Smooth muscle cell (in vitro differentiated cells): ENCODE measurements around the gene PTOV1. TPM values are rescaled to one million over a fixed set of nuclear protein-coding genes. Genes with fewer than 3 reads are reported as not detected.

Experiments
- DNase-seq: peaks from one replicate; lab custom pipeline; 2025; ENCODE audit not compliant: unreplicated experiment; lab: John Stamatoyannopoulos, UW
- H2AFZ ChIP-seq: fragments of 200-600 bp; sonication (generic); 2 replicates; pipeline ENCODE4 v1.6.0; 2016; ENCODE audit warnings: antibody characterized with exemption, low read depth, mild to moderate bottlenecking
- H3F3A ChIP-seq: fragments of 200-600 bp; sonication (generic); 2 replicates; pipeline ENCODE4 v1.6.0; 2017; ENCODE audit warnings: antibody characterized with exemption, low read depth
- H3K27ac ChIP-seq: fragments of 200-600 bp; sonication (generic); 2 replicates; pipeline ENCODE4 v1.5.1; 2016; ENCODE audit warnings: low read depth, mild to moderate bottlenecking
- H3K27me3 ChIP-seq: fragments of 200-600 bp; sonication (generic); 2 replicates; pipeline ENCODE4 v1.6.1; 2016; ENCODE audit warnings: low read depth, mild to moderate bottlenecking
- H3K36me3 ChIP-seq: fragments of 200-600 bp; sonication (generic); 2 replicates; pipeline ENCODE4 v1.5.1; 2016; ENCODE audit warnings: low read depth
- H3K4me1 ChIP-seq: fragments of 200-600 bp; sonication (generic); 2 replicates; pipeline ENCODE4 v1.5.1; 2016; ENCODE audit warnings: low read depth
- H3K4me2 ChIP-seq: fragments of 200-600 bp; sonication (generic); 2 replicates; pipeline ENCODE4 v1.6.0; 2016; ENCODE audit warnings: mild to moderate bottlenecking
- H3K4me3 ChIP-seq: fragments of 200-600 bp; sonication (generic); 2 replicates; pipeline ENCODE4 v1.5.1; 2016; ENCODE audit warnings: mild to moderate bottlenecking
- H3K79me2 ChIP-seq: fragments of 200-600 bp; sonication (generic); 2 replicates; pipeline ENCODE4 v1.6.0; 2016; ENCODE audit warnings: low read depth, mild to moderate bottlenecking
- H3K9ac ChIP-seq: fragments of 200-600 bp; sonication (generic); 2 replicates; pipeline ENCODE4 v1.6.0; 2016; ENCODE audit warnings: low read depth
- H3K9me3 ChIP-seq: fragments of 200-600 bp; sonication (generic); replicated peaks from 2 replicates; pipeline ENCODE4 v1.5.1; 2016; ENCODE audit warnings: low read depth
- H4K20me1 ChIP-seq: fragments of 200-600 bp; sonication (generic); 2 replicates; pipeline ENCODE4 v1.6.0; 2016; ENCODE audit warnings: low read depth
- CTCF ChIP-seq: fragments of 200-600 bp; sonication (generic); IDR thresholded peaks from 2 replicates; pipeline ENCODE4 v1.5.1; 2017; ENCODE audit warnings: borderline replicate concordance, mild to moderate bottlenecking, antibody characterized with exemption; ENCODE audit not compliant: insufficient read depth, poor library complexity, severe bottlenecking
- WGBS: methylation state at CpG from one replicate; pipeline ENCODE4 v1.1.7; 2016; ENCODE audit warnings: low lambda C conversion rate; 5-methylcytosine and 5-hydroxymethylcytosine counted together
- polyA plus RNA-seq: library from polyadenylated mRNA; unstranded; fragments of >200 nt; fragmentation: Nextera tagmentation; extraction: Ambion mirVana; gene quantifications from 2 replicates; pipeline ENCODE4 v1.2.1, GENCODE V29; 2016
- total RNA-seq: library from RNA; depleted of rRNA; stranded (reverse); fragments of >200 nt; gene quantifications from 2 replicates; pipeline ENCODE4 v1.2.3, GENCODE V29; 2014

The PTOV1 gene
- total and polyA plus RNA-seq, 2 experiments from 2014 or later: 81.0 to 256 TPM

- Histone ChIP-seq H3K4me2 (no peak overlapping the region), H3F3A (peaks cover 36% of the 10 kb centered on the region), H3K79me2 (peaks cover 39% of the 10 kb centered on the region), H3K4me3 (no peak overlapping the region), H4K20me1 (peaks cover 82% of the 10 kb centered on the region), H3K9me3 (no peaks in the 10 kb centered on the region), H3K27ac (no peak overlapping the region), H3K27me3 (no peaks in the 10 kb centered on the region), H3K36me3 (no peaks in the 10 kb centered on the region), H3K4me1 (peaks cover 13% of the 10 kb centered on the region), H2AFZ (no peak overlapping the region), H3K9ac (no peak overlapping the region)
- TF ChIP-seq CTCF: no peak
- no peak for DNase-seq
- WGBS: 94% methylated on average over 12 of the region's 12 CpGs
Measured at GRCh38 chr19:49855277-49855675, 4.3 kb downstream of the PTOV1 start.

- H3K9ac ChIP-seq: no peak overlapping the region
- H3K4me2 ChIP-seq: no peak overlapping the region
- H2AFZ ChIP-seq: no peak overlapping the region
- no peaks in the 10 kb centered on the region for H3K27me3 ChIP-seq
- no peak overlapping the region for H3K4me3 ChIP-seq
- no peak for DNase-seq
- H3K9me3 ChIP-seq: no peaks in the 10 kb centered on the region
- H3K36me3 ChIP-seq: no peaks in the 10 kb centered on the region
- no peak for TF ChIP-seq CTCF
- H3K79me2 ChIP-seq: peaks cover 39% of the 10 kb centered on the region
- H3K27ac ChIP-seq: no peak overlapping the region
- peaks cover 13% of the 10 kb centered on the region for H3K4me1 ChIP-seq
- peaks cover 82% of the 10 kb centered on the region for H4K20me1 ChIP-seq
- H3F3A ChIP-seq: peaks cover 39% of the 10 kb centered on the region
- 87% methylated on average over 18 of the region's 21 CpGs for WGBS
Measured at GRCh38 chr19:49855676-49856573, 5.0 kb downstream of the PTOV1 start.

GRCh38 chr19:49856574-49857021 lies 5.6 kb downstream of the PTOV1 start:
- no peaks in the 10 kb centered on the region for H3K9me3 ChIP-seq
- no peak for TF ChIP-seq CTCF
- H4K20me1 ChIP-seq: peaks cover 82% of the 10 kb centered on the region

More at GRCh38 chr19:49856574-49857021, 5.6 kb downstream of the PTOV1 start:
- H3K27ac ChIP-seq: no peak overlapping the region
- H3K27me3 ChIP-seq: no peaks in the 10 kb centered on the region
- H3K36me3 ChIP-seq: no peaks in the 10 kb centered on the region
- peaks cover 38% of the 10 kb centered on the region for H3F3A ChIP-seq
- no peak for DNase-seq
- H3K4me3 ChIP-seq: no peak overlapping the region
- no peak overlapping the region for H2AFZ ChIP-seq
- H3K9ac ChIP-seq: no peak overlapping the region
- H3K79me2 ChIP-seq: peaks cover 36% of the 10 kb centered on the region
- peaks cover 13% of the 10 kb centered on the region for H3K4me1 ChIP-seq
- WGBS: 95% methylated on average over 15 of the region's 18 CpGs
- no peak overlapping the region for H3K4me2 ChIP-seq
